Right renal pelvis (tissue), 4 donors: Measurements from ENCODE around the gene MANEAL. TPM values are rescaled to one million over a fixed set of nuclear protein-coding genes. Genes with fewer than 3 reads are reported as not detected.
"Not testable (repeated sequence)": the region's sequence is repeated elsewhere in the genome, so short reads cannot be mapped to it uniquely, and the experiment has no call there.

Source experiments
- DNase-seq, 4 donors: peaks; one replicate each; pipeline ENCODE4 v3.0.0-alpha.2; 2013; ENCODE audit warnings: low read depth in 4 of 4, low spot score in 3 of 4, missing footprints in 1 of 4
- polyA plus RNA-seq, 4 donors: library from polyadenylated mRNA; unstranded; fragments of 120-200 nt; gene quantifications; one replicate each; pipeline ENCODE4 v1.2.1, GENCODE V29; 2013; ENCODE audit not compliant: insufficient read length in 4 of 4

MANEAL gene, protein sequence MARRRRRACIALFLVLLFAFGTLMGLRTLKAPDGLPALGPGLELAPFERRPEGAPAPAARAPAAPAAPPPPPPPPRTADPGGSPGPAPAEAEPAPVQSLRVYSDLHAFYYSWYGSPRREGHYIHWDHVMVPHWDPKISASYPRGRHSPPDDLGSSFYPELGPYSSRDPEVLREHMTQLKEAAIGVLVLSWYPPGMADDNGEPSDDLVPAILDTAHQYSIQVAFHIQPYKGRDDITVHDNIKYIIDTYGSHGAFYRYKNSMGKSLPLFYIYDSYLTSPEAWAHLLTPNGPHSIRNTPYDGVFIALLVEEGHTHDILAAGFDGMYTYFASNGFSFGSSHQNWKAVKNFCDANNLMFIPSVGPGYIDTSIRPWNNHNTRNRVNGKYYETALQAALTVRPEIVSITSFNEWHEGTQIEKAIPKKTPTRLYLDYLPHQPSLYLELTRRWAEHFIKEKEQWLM
- 1 to 10 TPM; 3.5 to 4.9 (median 4.4) TPM for polyA plus RNA-seq

DNA sequence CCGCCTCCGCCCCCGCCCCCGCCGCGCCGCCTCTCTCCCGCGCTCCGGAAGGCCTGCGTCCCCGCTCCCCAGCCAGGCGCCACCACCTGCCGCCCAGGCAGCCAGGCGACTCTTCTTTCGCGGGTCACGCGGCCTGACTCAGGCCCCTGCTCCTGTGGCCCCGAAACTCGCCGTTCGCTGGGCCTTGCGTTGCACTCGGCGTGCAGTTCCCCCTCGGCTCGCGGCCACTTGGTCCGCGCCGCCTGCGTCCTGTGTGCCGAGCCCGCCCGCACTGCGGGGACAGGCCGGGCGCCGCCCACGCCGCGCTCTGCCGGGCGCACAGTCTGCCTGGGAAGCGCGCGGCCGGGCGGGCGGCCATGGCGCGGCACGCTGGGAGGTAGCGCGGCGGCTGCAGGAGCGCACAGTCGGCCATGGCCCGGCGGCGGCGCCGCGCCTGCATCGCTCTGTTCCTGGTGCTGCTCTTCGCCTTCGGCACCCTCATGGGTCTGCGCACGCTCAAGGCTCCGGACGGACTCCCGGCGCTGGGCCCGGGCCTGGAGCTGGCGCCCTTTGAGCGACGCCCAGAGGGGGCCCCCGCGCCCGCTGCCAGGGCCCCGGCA is at the start of gene MANEAL:
MANEAL (plus strand) TSS at position 75 of the 599 bp plus-strand sequence; CDS start at position 411, 336 bp downstream.
- DNase-seq = peak in 2 of 4 donors; percentile 25 to 31

DNA sequence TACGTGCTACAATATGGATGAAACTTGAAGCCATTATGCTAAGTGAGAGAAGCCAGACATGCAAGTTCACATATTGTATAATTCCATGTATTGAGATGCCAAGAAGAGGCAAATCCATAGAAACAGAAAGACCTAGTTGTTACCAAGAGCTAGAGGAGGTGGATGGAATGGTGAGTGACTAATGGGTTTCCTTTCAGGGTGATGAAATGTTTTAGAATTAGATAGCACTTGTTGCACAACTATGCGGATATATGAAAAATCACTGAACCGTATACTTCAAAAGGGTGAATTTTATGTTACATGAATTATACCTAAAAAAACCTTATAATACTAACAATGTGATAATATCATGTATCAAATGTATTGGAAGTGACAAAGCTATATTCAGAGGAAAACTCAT is 46.8 kb upstream of the MANEAL start:
- no peak for DNase-seq

DNA sequence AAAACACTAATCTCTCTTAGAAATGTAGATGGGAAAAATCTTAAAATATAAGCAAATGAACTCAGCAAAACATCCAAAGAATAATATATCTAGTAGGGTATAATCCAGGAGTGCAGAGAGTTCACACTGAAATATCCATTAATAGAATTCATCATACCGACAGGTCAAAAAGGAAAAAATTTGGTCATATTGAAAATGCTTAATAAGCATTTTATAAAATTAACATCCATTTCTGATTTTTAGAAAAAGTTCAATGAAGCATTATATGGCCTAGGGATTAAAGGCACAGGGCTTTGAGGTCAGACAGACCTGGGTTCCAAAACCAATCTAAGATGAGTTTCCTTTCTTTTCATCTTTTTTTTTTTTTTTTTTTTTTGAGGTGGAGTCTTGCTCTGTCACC is 45.1 kb upstream of the MANEAL start:
- no peak for DNase-seq

DNA sequence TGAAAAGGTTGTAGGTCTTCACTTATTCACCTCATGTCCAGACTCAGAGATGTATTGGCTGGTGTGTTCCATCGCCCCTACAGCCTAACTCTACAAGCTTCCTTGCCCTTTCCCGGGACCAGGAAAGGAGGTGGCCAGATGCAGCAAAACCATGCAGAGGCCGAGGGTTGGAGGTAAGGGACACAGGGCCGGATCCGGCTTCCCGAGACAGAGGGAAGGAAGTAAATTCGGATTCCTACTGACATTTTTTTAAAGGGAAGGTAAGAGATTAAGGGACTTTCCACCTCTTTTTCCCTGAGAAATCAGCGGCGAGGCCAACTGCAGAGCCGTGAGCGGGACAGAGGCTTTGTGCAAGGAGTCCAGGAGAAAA is 41.4 kb upstream of the MANEAL start:
- no peak for DNase-seq

DNA sequence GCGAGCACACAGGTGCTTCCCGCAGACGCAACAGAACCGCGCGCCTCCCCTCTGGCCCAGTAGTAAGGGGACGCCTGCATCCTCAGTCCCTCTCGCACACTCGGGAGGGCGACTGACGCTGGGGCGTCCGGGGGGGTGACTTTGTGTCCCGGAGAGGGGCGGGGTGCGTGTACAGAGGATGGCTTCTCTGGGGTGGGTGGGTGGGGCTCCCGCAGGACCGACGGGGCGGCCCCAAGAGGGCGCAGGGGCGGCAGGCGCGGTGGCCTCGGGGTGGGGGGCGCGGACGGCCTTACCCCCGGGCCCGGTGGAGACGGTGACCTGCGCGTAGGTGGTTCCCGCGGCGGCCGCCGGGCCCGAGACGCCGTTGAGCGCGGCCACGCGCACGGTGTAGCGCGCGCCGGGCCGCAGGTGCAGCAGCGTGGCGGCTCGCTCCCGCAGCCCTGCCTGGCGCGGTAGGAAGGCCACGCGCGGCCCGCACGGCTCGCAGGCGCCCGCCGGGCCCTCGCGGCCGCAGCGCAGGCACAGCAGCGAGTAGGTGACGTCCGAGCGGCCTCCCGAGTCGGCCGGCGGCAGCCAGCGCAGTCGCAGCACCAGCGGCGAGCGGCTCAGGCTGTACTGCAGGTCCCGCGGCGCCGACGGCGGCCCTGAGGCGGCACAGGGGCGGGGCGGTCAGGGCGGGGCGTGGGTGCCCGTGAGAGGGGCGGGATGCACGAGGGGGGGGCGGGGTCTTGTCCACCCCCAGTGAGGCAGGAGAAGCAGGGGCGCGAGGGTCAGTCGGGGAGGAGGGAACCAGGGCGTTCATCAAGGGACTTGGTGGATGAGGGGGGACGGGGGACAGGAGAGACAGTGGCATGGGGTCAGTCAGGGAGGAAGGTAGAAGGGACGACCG is 40.8 kb upstream of the MANEAL start:
- peak in 1 of 4 donors; percentile 11 for DNase-seq

DNA sequence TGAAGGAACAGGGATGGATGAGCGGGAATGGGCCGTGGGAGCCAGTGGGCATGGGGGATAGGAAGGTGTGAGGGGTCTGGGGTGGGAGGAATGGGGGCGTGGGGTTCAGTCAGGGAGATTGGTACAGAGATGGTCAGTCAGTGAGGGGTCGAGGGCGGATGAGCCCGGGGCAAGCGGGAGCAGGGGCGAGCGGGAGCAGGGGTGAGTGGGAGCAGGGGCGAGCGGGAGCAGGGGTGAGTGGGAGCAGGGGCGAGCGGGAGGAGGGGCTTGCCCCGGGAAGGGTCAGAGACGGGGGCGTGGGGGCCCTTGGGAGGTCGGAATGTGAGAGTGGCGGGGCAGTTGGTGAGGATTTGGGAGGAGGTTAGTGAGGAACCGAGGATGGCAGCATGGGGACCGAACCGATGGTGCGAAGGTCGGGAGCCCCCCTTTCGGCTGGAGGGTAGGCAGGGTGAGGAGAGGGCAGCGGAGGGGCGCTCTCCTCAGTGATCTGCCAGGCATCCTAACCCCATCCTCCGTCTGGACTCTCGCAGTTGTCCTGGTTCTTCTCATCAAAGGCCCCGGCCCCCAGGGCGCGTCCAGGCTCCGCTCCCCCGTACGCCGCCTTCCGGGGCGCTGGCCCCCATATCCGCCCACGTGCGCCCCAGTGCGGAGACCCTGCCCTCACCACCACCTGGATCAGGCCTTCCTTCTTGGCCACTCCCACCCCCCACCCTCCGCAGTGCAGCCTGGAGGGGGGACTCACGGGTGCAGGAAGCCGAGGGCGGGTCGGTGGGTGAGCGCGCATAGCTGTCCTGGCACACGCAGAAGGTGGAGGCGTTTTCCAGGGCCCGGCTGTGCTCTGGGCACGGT is 40.0 kb upstream of the MANEAL start:
- DNase-seq = no peak

DNA sequence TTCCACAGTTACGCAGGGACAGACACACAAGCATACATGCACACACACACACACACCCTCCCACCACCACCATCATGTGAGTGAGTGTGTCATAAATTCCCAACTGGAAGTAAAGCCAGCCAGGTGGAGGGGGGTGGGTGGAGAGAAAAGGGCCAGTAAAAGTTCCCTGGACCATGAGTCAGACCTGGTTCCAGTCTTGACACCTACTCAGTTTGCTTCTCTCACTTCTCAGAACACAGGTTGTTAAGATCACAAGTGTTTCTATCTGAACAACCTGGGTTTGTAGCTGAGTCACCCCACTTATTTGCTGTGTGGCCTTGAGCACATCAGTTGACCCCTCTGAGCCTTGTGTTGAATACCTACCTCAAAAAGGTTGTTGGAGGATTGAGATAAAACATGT is 38.4 kb upstream of the MANEAL start:
- no peak for DNase-seq

DNA sequence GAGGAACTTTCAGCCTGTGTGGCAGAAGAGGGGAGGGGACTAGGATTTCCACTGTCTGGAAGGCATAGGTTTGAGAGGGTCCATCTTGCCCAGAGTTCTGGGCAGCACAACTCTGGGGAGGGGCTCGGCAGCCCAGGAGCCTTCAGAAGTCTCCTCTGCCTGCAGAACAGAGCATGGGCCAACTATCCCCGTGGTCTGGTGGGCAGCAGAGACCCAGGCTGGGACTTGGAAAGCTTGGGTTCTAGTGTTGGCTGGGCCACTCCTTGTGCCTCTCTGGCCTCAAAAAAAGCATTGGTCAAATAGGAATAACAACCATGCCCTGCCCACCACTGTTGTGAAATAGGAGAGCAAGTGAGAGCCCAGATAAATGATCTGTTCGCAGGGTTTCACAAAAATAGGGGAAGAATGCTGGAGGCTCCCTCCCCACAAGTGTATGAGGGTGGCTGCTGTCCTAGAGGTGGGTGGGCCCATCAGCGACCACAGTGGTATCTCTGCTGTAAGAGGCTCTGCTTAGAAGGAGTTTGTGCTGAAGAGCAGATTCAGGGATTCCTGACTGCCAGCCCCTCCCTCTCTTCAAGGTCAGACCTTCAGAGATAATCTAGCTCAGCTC is 37.6 kb upstream of the MANEAL start:
- DNase-seq = no peak

DNA sequence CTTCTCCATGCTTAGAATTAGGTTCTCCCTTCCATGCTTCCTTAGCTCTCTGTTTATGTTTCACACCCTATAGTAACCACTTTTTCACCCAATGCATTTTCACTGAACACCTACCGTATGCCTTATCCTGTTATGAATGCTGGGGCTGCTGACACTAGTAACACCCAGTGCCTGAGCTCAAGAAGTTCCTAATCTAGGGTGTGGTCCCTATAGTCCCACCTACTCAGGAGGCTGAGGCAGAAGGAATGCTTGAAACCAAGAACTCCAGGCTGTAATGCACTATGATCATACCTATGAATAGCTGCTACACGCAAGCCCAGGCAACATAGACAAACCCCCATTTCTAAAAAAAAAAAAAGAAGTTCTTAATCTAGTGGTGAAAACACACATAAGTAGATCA is 34.2 kb upstream of the MANEAL start:
- DNase-seq = no peak

DNA sequence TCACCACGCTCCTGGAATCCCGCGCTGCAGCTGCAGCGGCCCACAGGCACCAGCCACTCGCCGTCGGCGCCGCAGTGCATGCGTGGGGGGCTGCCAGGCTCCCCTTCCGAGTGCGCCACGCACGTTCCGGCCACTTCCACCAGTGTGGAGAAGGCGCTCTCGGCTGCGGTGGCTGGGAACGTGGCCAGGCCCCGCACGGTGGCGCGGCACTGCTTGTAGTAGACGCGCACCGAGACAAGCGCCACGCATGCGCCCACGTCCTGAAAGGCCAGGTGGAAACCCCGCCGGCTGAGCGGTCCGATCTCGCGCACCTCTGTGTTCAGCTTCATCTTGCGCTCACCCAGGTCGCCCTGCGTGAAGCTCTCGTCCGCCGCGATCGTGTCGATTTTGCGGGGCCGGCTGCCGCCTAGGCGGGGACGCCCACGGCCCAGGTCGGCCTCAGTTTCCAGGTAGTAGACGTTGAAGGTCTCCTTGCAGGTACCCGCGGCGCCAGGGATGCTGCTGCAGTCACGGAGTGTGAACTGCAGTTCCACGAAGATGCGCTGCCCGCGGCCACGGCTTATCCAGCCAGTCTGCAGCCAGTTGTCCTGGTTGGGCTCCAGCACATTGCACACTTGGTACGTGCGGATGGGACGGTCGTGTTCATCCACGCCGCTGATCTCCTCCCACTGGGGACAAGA is 32.1 kb upstream of the MANEAL start:
- no peak for DNase-seq

DNA sequence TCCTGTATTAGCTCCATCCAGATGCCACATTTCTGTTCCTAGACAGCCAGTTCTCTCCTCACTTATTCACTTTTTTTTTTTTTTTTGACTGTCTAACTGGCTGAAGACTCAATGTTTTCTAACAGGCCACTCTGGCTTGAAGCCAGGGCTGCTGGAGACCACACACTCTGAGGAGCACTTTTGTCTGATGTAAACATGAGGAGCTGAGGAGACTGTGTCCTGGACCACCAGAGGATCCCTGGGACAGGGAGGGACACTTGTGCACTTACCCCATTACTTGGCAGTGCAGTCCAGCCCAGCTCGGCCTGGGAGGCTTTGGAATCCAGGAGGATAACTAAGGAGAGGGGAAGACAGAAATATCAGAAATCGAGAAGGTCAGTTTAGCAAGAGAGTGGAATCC is 31.1 kb upstream of the MANEAL start:
- no peak for DNase-seq

DNA sequence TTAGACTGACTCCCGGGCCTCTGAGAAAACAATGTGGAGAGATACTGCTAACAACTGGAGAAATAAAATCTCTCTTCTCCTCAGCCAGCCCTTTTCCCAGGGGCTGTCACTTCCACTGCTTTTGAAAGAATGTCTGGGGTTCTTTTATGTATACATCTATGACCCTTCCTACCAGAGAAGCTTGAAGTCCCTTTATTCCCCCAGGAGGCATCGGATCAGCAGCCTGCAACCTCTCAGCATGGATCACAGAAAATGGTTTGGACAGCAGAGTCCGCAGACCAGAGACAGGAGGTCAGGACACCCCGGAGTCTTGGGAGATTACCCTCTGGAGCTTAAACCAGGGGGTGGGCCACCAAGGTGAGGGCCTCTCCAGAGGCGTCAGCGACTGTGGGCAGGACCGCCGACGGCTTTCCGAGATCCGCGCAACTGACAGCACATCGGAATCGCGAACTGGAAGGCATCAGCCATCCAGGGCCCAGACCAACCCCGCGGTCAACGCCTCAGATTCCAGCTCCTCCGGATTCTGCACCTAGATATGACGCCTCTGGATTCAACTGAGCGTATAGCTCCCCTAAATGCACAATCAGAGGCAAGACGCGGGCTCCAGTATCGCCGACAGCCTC is 29.7 kb upstream of the MANEAL start:
- DNase-seq = no peak

DNA sequence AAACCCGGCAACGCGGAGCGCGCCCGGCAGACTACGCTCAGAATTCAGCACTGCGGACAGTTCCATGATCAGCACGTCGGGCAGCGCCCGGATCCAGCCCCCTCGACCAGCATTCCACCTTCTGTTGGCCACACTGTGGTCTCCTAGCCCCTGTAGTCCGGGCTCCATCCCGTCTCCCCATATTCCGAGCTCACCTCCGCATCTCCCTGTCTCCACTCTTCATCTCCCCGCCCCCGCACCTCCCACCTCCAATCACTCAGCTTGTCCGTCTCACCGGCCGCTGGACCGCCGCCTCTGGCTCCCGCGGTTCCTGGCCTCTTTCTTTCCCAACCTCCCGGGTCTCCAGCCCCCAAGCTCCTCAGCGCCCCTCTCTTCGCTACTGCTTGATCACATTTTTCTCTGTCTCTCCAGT is 29.2 kb upstream of the MANEAL start:
- DNase-seq = peak; percentile 41 to 74 (median 57)

DNA sequence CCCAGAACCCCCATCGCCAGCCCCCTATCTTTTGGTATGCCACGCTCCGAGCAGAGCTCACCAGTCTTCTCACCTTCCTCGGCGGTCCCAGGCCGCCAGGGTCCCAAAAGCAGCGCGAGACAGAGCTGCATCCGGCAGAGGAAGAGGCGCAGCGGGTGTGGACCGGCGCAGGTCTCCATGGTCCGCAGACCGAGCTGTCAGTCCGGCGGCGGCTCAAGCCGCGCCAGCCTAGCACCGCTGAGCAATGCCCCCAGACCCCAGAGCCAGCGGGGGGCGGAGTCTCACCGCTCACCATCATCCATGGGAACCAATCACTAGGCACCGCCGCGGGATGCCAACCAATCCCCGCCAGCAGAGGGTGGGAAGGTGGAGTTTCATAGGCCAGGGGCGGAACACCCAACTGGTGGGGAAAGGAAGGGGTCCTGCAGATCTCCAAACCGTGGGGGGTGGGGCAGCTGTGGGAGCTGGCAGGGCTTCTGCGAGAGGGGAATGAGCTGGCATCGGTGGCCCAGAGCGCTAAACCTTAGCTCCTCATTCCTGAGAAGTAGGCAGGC is 28.7 kb upstream of the MANEAL start, which contains the start of gene EPHA10:
EPHA10 (minus strand) TSS at position 233 of the 554 bp plus-strand sequence; CDS start at position 179, 54 bp downstream.
- DNase-seq = no peak

DNA sequence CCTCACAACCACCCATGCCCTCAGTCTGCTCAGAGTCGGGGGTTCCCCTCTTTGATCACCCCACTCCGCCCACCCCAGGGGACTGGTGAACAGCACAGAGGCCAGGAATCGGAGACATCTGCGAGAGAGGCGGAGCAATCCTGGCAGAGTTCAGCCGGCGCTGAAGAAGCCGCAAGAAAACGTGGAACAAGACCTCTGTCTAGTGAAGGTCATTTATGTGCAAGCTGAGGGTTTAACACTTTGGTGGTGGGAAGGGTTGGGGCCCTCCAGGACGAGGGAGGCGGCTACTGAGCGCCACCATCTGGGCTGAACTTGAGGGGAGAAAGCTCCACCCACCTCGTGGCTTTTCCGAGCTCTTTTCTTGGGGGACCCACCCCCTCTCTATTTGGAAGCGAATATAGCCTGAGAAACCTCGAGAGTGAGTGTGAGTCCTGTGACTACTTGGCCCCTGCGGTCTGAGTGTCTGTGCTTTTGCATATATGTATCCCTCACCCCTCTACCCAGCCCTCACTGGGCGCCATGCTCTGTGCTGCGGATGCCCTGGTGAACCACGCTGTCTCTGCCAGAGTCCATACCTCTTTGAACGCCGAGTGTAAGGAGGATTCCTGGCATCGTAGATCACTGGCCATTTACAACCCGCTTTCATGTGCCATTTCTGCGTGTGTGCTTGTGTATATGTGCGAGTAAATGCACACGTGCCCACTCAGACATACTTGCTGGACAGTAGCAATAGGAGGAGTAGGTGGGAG is 27.6 kb upstream of the MANEAL start:
- no peak for DNase-seq

DNA sequence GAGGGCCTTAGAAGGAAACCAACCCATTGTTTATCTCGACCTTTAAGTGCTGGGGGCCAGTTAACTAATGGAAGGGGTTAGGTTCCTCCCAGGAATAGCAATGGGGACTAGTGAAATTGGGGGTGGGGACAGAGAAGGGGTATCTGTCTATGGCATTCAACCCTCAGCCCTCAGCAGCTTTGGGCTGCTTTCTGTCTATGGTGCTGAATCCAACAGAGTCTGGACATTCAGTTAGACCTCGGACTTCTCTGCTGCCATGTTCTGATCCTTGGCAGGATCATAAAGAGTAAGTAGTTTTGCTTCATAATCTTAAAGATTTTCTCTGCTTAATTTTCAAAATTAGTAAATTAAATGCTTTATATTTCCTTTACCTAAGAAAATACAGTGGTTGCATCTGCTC is 26.2 kb upstream of the MANEAL start:
- no peak for DNase-seq

DNA sequence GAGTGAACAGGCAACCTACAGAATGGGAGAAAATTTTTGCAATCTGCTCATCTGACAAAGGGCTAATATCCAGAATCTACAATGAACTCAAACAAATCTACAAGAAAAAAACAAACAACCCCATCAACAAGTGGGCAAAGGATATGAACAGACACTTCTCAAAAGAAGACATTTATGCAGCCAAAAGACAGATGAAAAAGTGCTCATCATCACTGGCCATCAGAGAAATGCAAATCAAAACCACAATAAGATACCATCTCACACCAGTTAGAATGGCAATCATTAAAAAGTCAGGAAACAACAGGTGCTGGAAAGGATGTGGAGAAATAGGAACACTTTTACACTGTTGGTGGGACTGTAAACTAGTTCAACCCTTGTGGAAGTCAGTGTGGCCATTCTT is 22.2 kb upstream of the MANEAL start:
- DNase-seq = not testable (repeated sequence)
